ENCODE data around the gene IL19. TPM values are rescaled to one million over a fixed set of nuclear protein-coding genes. Genes with fewer than 3 reads are reported as not detected.

The IL19 gene
- total and polyA plus RNA-seq, 2 donors (not counting 3 experiments of a cell fraction or from before 2014, with no cell fraction given): not detected

- Histone ChIP-seq H3K79me2 (ENCODE audit: control insufficient read depth, insufficient read depth, low read length) (no peaks in the 10 kb centered on the region), H3K27me3 (ENCODE audit: control insufficient read depth in 2 of 2, insufficient read depth in 2 of 2, low read length in 2 of 2) (peaks cover 6 to 9% of the 10 kb centered on the region in 2 experiments), H3K4me3 (replicated peaks in 1 of 3; ENCODE audit: insufficient read depth in 1 of 3, low read depth in 1 of 3, low read length in 3 of 3) (no peak overlapping the region), H3K4me2 (ENCODE audit: insufficient read depth, low read length) (no peak overlapping the region), H3K9me1 (replicated peaks; ENCODE audit: control insufficient read depth, extremely low read depth, insufficient read depth, low read length) (no peaks in the 10 kb centered on the region), H3K27ac (ENCODE audit: insufficient read depth, low read depth, low read length) (no peak overlapping the region), H3K36me3 (ENCODE audit: control insufficient read depth in 2 of 2, extremely low read depth in 1 of 2, insufficient read depth in 2 of 2, low read length in 2 of 2) (no peaks in the 10 kb centered on the region), H3K9ac (replicated peaks; ENCODE audit: extremely low read depth, insufficient read depth, low read length) (no peak overlapping the region), H3K4me1 (ENCODE audit: control insufficient read depth, extremely low read depth, insufficient read depth, low read length) (no peaks in the 10 kb centered on the region), H2AFZ (ENCODE audit: low read depth, low read length) (no peak overlapping the region), H3K9me3 (replicated peaks; ENCODE audit: control insufficient read depth, insufficient read depth, low read length) (no peaks in the 10 kb centered on the region), H4K20me1 (replicated peaks; ENCODE audit: control insufficient read depth, extremely low read depth, insufficient read depth, low read length) (no peaks in the 10 kb centered on the region)
- no peak for TF ChIP-seq POLR2A (IDR thresholded peaks at IDR 0.05; ENCODE audit: low read depth, low read length)
- no peak for TF ChIP-seq FOS (IDR thresholded peaks at IDR 0.05; ENCODE audit: borderline replicate concordance, insufficient read depth, low read length)
- TF ChIP-seq MAX (IDR thresholded peaks at IDR 0.05; ENCODE audit: insufficient read depth, insufficient read length): no peak
- TF ChIP-seq MYC (IDR thresholded peaks at IDR 0.05; ENCODE audit: low read depth, low read length): no peak
- TF ChIP-seq JUN (IDR thresholded peaks at IDR 0.05; ENCODE audit: borderline replicate concordance, insufficient read depth, insufficient read length, low read depth): no peak
- no peak for TF ChIP-seq GATA2 (IDR thresholded peaks at IDR 0.05; ENCODE audit: insufficient read depth, insufficient read length, low read depth, low read length)
- TF ChIP-seq EZH2 (IDR thresholded peaks at IDR 0.05; ENCODE audit: borderline replicate concordance, low read depth, low read length, severe bottlenecking): no peak
- TF ChIP-seq, protein P1, sequence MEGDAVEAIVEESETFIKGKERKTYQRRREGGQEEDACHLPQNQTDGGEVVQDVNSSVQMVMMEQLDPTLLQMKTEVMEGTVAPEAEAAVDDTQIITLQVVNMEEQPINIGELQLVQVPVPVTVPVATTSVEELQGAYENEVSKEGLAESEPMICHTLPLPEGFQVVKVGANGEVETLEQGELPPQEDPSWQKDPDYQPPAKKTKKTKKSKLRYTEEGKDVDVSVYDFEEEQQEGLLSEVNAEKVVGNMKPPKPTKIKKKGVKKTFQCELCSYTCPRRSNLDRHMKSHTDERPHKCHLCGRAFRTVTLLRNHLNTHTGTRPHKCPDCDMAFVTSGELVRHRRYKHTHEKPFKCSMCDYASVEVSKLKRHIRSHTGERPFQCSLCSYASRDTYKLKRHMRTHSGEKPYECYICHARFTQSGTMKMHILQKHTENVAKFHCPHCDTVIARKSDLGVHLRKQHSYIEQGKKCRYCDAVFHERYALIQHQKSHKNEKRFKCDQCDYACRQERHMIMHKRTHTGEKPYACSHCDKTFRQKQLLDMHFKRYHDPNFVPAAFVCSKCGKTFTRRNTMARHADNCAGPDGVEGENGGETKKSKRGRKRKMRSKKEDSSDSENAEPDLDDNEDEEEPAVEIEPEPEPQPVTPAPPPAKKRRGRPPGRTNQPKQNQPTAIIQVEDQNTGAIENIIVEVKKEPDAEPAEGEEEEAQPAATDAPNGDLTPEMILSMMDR (IDR thresholded peaks at IDR 0.05; ENCODE audit: extremely low read depth in 1 of 2, insufficient read depth in 1 of 2, low read depth in 1 of 2, low read length in 2 of 2): no peak
- TF ChIP-seq POLR2AphosphoS5 (IDR thresholded peaks at IDR 0.05; ENCODE audit: insufficient read depth, low read depth, low read length): no peak
- DNase-seq (ENCODE audit: low read depth, low spot score): no peak
- dilution Hi-C loops (cut with MboI; ENCODE audit: extremely low pct_ligation_motif_present, low sequenced_read_pairs) (no loop called here), intact Hi-C loops (cut with micrococcal nuclease) (no loop called here)
- FAIRE-seq: no peak
- no TSS peak for BruUV-seq (replicated peaks)
- ChIA-PET CTCF (interaction anchor here (0.6 to 1.6 kb wide), 2 partner anchors 25 to 27 kb away, joined by 3 to 4 read pairs; no protein-coding TSS in a partner anchor), POLR2A (no interaction called here)
Measured at GRCh38 chr1:206836111-206836510, 65.5 kb downstream of the IL19 start.

All from endothelial cell of umbilical vein (primary cell).